ENCODE measurements around the gene KCTD20. TPM values are rescaled to one million over a fixed set of nuclear protein-coding genes. Genes with fewer than 3 reads are reported as not detected.

The KCTD20 gene
- total and polyA plus RNA-seq, 2 experiments from 2014 or later = 7.4 to 25.0 TPM

Small RNA genes within 50 kb of the gene (small RNA-seq; reads per million reads assigned to genes)
- not detected for gene RN7SL502P (ENCODE audit: low replicate concordance)

Other genes with a start within 250 kb of the KCTD20 start
- 33.2 and 47.5 TPM in 2 replicates for gene BRPF3, start 246.3 kb upstream of the KCTD20 start, total RNA-seq (2014; rRNA removed; shearing (Covaris generic))
- 11.3 and 11.8 TPM in 2 replicates for gene BRPF3, start 246.3 kb upstream of the KCTD20 start, polyA plus RNA-seq (2016; fragmentation: Nextera tagmentation; extraction: Ambion mirVana)
- not detected in 2 replicates for gene PNPLA1, start 172.9 kb upstream of the KCTD20 start, total RNA-seq (2014; rRNA removed; shearing (Covaris generic))
- not detected in 2 replicates for gene PNPLA1, start 172.9 kb upstream of the KCTD20 start, polyA plus RNA-seq (2016; fragmentation: Nextera tagmentation; extraction: Ambion mirVana)
- not detected in 2 replicates for gene BNIP5, start 106.1 kb upstream of the KCTD20 start, total RNA-seq (2014; rRNA removed; shearing (Covaris generic))
- not detected in 2 replicates for gene BNIP5, start 106.1 kb upstream of the KCTD20 start, polyA plus RNA-seq (2016; fragmentation: Nextera tagmentation; extraction: Ambion mirVana)
- gene ETV7, start 55.3 kb upstream of the KCTD20 start, total RNA-seq (2014; rRNA removed; shearing (Covaris generic)) = 0.19 and 1.2 TPM in 2 replicates
- gene ETV7, start 55.3 kb upstream of the KCTD20 start, polyA plus RNA-seq (2016; fragmentation: Nextera tagmentation; extraction: Ambion mirVana) = 0.47 and 0.78 TPM in 2 replicates
- 0.14 TPM in 1 of 2 replicates, not detected in the other for gene PXT1, start 146 bp upstream of the KCTD20 start, total RNA-seq (2014; rRNA removed; shearing (Covaris generic))
- not detected in 2 replicates for gene PXT1, start 146 bp upstream of the KCTD20 start, polyA plus RNA-seq (2016; fragmentation: Nextera tagmentation; extraction: Ambion mirVana)
- 15.2 and 17.4 TPM in 2 replicates for gene STK38, start 104.5 kb downstream of the KCTD20 start, total RNA-seq (2014; rRNA removed; shearing (Covaris generic))
- gene STK38, start 104.5 kb downstream of the KCTD20 start, polyA plus RNA-seq (2016; fragmentation: Nextera tagmentation; extraction: Ambion mirVana) = 9.0 and 10.8 TPM in 2 replicates
- 254 and 436 TPM in 2 replicates for gene SRSF3, start 151.4 kb downstream of the KCTD20 start, total RNA-seq (2014; rRNA removed; shearing (Covaris generic))
- gene SRSF3, start 151.4 kb downstream of the KCTD20 start, polyA plus RNA-seq (2016; fragmentation: Nextera tagmentation; extraction: Ambion mirVana) = 585 and 655 TPM in 2 replicates
- gene CDKN1A, start 235.7 kb downstream of the KCTD20 start, total RNA-seq (2014; rRNA removed; shearing (Covaris generic)) = 44.4 and 45.6 TPM in 2 replicates
- gene CDKN1A, start 235.7 kb downstream of the KCTD20 start, polyA plus RNA-seq (2016; fragmentation: Nextera tagmentation; extraction: Ambion mirVana) = 31.5 and 34.0 TPM in 2 replicates